ENCODE measurements around the gene LRRIQ1.

LRRIQ1 gene

GRCh38 chr12:85138833-85139232, 102.7 kb downstream of the LRRIQ1 start:
- no peak overlapping the region for H3K27ac ChIP-seq (ENCODE audit: low read length)
- no peaks in the 10 kb centered on the region for H3K9me3 ChIP-seq (ENCODE audit: control insufficient read depth, insufficient read depth, low read length)
- H3K27me3 ChIP-seq (ENCODE audit: control insufficient read depth, insufficient read depth, low read length) = no peaks in the 10 kb centered on the region
- H3K4me1 ChIP-seq (ENCODE audit: control insufficient read depth, insufficient read depth, low read length) = peaks cover 2% of the 10 kb centered on the region; the same call in 1 of the 2 replicates
- no CpG with 5 or more reads among the region's 1 CpG for WGBS (ENCODE audit: insufficient coverage, insufficient read length)
- no peaks in the 10 kb centered on the region for H3K36me3 ChIP-seq (ENCODE audit: control insufficient read depth, insufficient read depth, low read length)
- no peak overlapping the region for H3K4me3 ChIP-seq (ENCODE audit: low read length)
- DNase-seq (ENCODE audit: low read depth, low spot score) = no peak

GRCh38 chr12:85147331-85147730, 111.2 kb downstream of the LRRIQ1 start:
- no peaks in the 10 kb centered on the region for H3K9me3 ChIP-seq (ENCODE audit: control insufficient read depth, insufficient read depth, low read length)
- H3K4me3 ChIP-seq (ENCODE audit: low read length) = no peak overlapping the region
- no CpG with 5 or more reads among the region's 1 CpG for WGBS (ENCODE audit: insufficient coverage, insufficient read length)
- H3K4me1 ChIP-seq (ENCODE audit: control insufficient read depth, insufficient read depth, low read length) = no peaks in the 10 kb centered on the region
- H3K36me3 ChIP-seq (ENCODE audit: control insufficient read depth, insufficient read depth, low read length) = no peaks in the 10 kb centered on the region
- DNase-seq (ENCODE audit: low read depth, low spot score) = no peak
- H3K27ac ChIP-seq (ENCODE audit: low read length) = no peak overlapping the region
- H3K27me3 ChIP-seq (ENCODE audit: control insufficient read depth, insufficient read depth, low read length) = no peaks in the 10 kb centered on the region

- Histone ChIP-seq H3K36me3 (ENCODE audit: control insufficient read depth, insufficient read depth, low read length) (no peaks in the 10 kb centered on the region), H3K27me3 (ENCODE audit: control insufficient read depth, insufficient read depth, low read length) (no peaks in the 10 kb centered on the region)
Measured at GRCh38 chr12:85152311-85152729, 116.2 kb downstream of the LRRIQ1 start.

GRCh38 chr12:85155791-85156190, 119.6 kb downstream of the LRRIQ1 start:
- no CpG with 5 or more reads among the region's 2 CpGs for WGBS (ENCODE audit: insufficient coverage, insufficient read length)
- no peaks in the 10 kb centered on the region for H3K27me3 ChIP-seq (ENCODE audit: control insufficient read depth, insufficient read depth, low read length)
- H3K9me3 ChIP-seq (ENCODE audit: control insufficient read depth, insufficient read depth, low read length) = no peaks in the 10 kb centered on the region
- peak; percentile 5 for DNase-seq (ENCODE audit: low read depth, low spot score)
- no peaks in the 10 kb centered on the region for H3K4me1 ChIP-seq (ENCODE audit: control insufficient read depth, insufficient read depth, low read length)
- no peaks in the 10 kb centered on the region for H3K36me3 ChIP-seq (ENCODE audit: control insufficient read depth, insufficient read depth, low read length)
- H3K4me3 ChIP-seq (ENCODE audit: low read length) = no peak overlapping the region
- H3K27ac ChIP-seq (ENCODE audit: low read length) = no peak overlapping the region

More at GRCh38 chr12:85152311-85152729, 116.2 kb downstream of the LRRIQ1 start:
- Histone ChIP-seq H3K4me3 (ENCODE audit: low read length) (no peak overlapping the region), H3K27ac (ENCODE audit: low read length) (no peak overlapping the region), H3K9me3 (ENCODE audit: control insufficient read depth, insufficient read depth, low read length) (no peaks in the 10 kb centered on the region), H3K4me1 (ENCODE audit: control insufficient read depth, insufficient read depth, low read length) (no peaks in the 10 kb centered on the region)
- no CpG with 5 or more reads among the region's 2 CpGs for WGBS (ENCODE audit: insufficient coverage, insufficient read length)
- no peak for DNase-seq (ENCODE audit: low read depth, low spot score)

GRCh38 chr12:85156569-85156968, 120.4 kb downstream of the LRRIQ1 start:
- H3K9me3 ChIP-seq (ENCODE audit: control insufficient read depth, insufficient read depth, low read length) = no peaks in the 10 kb centered on the region
- H3K36me3 ChIP-seq (ENCODE audit: control insufficient read depth, insufficient read depth, low read length) = no peaks in the 10 kb centered on the region
- WGBS (ENCODE audit: insufficient coverage, insufficient read length) = no CpG with 5 or more reads among the region's 3 CpGs
- no peaks in the 10 kb centered on the region for H3K4me1 ChIP-seq (ENCODE audit: control insufficient read depth, insufficient read depth, low read length)
- H3K27me3 ChIP-seq (ENCODE audit: control insufficient read depth, insufficient read depth, low read length) = no peaks in the 10 kb centered on the region
- no peak for DNase-seq (ENCODE audit: low read depth, low spot score)
- H3K4me3 ChIP-seq (ENCODE audit: low read length) = no peak overlapping the region
- no peak overlapping the region for H3K27ac ChIP-seq (ENCODE audit: low read length)

GRCh38 chr12:85157035-85157603, 121.0 kb downstream of the LRRIQ1 start:
- no peak overlapping the region for H3K27ac ChIP-seq (ENCODE audit: low read length)
- no peaks in the 10 kb centered on the region for H3K27me3 ChIP-seq (ENCODE audit: control insufficient read depth, insufficient read depth, low read length)
- H3K4me1 ChIP-seq (ENCODE audit: control insufficient read depth, insufficient read depth, low read length) = no peaks in the 10 kb centered on the region
- no CpG with 5 or more reads among the region's 3 CpGs for whole genome bisulfite sequencing (ENCODE audit: insufficient coverage, insufficient read length)
- no peaks in the 10 kb centered on the region for H3K36me3 ChIP-seq (ENCODE audit: control insufficient read depth, insufficient read depth, low read length)
- no peak overlapping the region for H3K4me3 ChIP-seq (ENCODE audit: low read length)
- H3K9me3 ChIP-seq (ENCODE audit: control insufficient read depth, insufficient read depth, low read length) = no peaks in the 10 kb centered on the region
- DNase-seq (ENCODE audit: low read depth, low spot score) = no peak

GRCh38 chr12:85163752-85164321, 127.7 kb downstream of the LRRIQ1 start:
- Histone ChIP-seq H3K4me1 (ENCODE audit: control insufficient read depth, insufficient read depth, low read length) (no peaks in the 10 kb centered on the region), H3K36me3 (ENCODE audit: control insufficient read depth, insufficient read depth, low read length) (no peaks in the 10 kb centered on the region), H3K9me3 (ENCODE audit: control insufficient read depth, insufficient read depth, low read length) (no peaks in the 10 kb centered on the region), H3K27me3 (ENCODE audit: control insufficient read depth, insufficient read depth, low read length) (no peaks in the 10 kb centered on the region), H3K27ac (ENCODE audit: low read length) (no peak overlapping the region), H3K4me3 (ENCODE audit: low read length) (no peak overlapping the region)
- WGBS (ENCODE audit: insufficient coverage, insufficient read length) = no CpG with 5 or more reads among the region's 1 CpG
- DNase-seq (ENCODE audit: low read depth, low spot score) = no peak

- no peak overlapping the region for H3K27ac ChIP-seq (ENCODE audit: low read length)
- no peak for DNase-seq (ENCODE audit: low read depth, low spot score)
- WGBS (ENCODE audit: insufficient coverage, insufficient read length) = 100% methylated on average over 1 of the region's 2 CpGs
Measured at GRCh38 chr12:85179680-85180270, 143.6 kb downstream of the LRRIQ1 start.

GRCh38 chr12:85182699-85183098, 146.5 kb downstream of the LRRIQ1 start:
- Histone ChIP-seq H3K9me3 (ENCODE audit: control insufficient read depth, insufficient read depth, low read length) (no peaks in the 10 kb centered on the region), H3K4me1 (ENCODE audit: control insufficient read depth, insufficient read depth, low read length) (no peaks in the 10 kb centered on the region), H3K36me3 (ENCODE audit: control insufficient read depth, insufficient read depth, low read length) (no peaks in the 10 kb centered on the region), H3K4me3 (ENCODE audit: low read length) (no peak overlapping the region), H3K27me3 (ENCODE audit: control insufficient read depth, insufficient read depth, low read length) (no peaks in the 10 kb centered on the region), H3K27ac (ENCODE audit: low read length) (no peak overlapping the region)
- no CpG with 5 or more reads among the region's 4 CpGs for WGBS (ENCODE audit: insufficient coverage, insufficient read length)
- no peak for DNase-seq (ENCODE audit: low read depth, low spot score)

More at GRCh38 chr12:85179680-85180270, 143.6 kb downstream of the LRRIQ1 start:
- H3K4me1 ChIP-seq (ENCODE audit: control insufficient read depth, insufficient read depth, low read length) = no peaks in the 10 kb centered on the region
- no peaks in the 10 kb centered on the region for H3K9me3 ChIP-seq (ENCODE audit: control insufficient read depth, insufficient read depth, low read length)
- no peaks in the 10 kb centered on the region for H3K36me3 ChIP-seq (ENCODE audit: control insufficient read depth, insufficient read depth, low read length)
- no peaks in the 10 kb centered on the region for H3K27me3 ChIP-seq (ENCODE audit: control insufficient read depth, insufficient read depth, low read length)
- H3K4me3 ChIP-seq (ENCODE audit: low read length) = no peak overlapping the region

- Histone ChIP-seq H3K27me3 (ENCODE audit: control insufficient read depth, insufficient read depth, low read length) (no peaks in the 10 kb centered on the region), H3K9me3 (ENCODE audit: control insufficient read depth, insufficient read depth, low read length) (no peaks in the 10 kb centered on the region), H3K4me1 (ENCODE audit: control insufficient read depth, insufficient read depth, low read length) (no peaks in the 10 kb centered on the region), H3K36me3 (ENCODE audit: control insufficient read depth, insufficient read depth, low read length) (no peaks in the 10 kb centered on the region), H3K27ac (ENCODE audit: low read length) (no peak overlapping the region), H3K4me3 (ENCODE audit: low read length) (no peak overlapping the region)
- no peak for DNase-seq (ENCODE audit: low read depth, low spot score)
- WGBS (ENCODE audit: insufficient coverage, insufficient read length) = no CpG with 5 or more reads among the region's 2 CpGs
Measured at GRCh38 chr12:85183855-85184254, 147.7 kb downstream of the LRRIQ1 start.

GRCh38 chr12:85186236-85186635, 150.1 kb downstream of the LRRIQ1 start:
- no peak for DNase-seq (ENCODE audit: low read depth, low spot score)
- H3K36me3 ChIP-seq (ENCODE audit: control insufficient read depth, insufficient read depth, low read length) = no peaks in the 10 kb centered on the region
- WGBS (ENCODE audit: insufficient coverage, insufficient read length) = no CpG with 5 or more reads among the region's 3 CpGs
- no peaks in the 10 kb centered on the region for H3K4me1 ChIP-seq (ENCODE audit: control insufficient read depth, insufficient read depth, low read length)
- no peaks in the 10 kb centered on the region for H3K27me3 ChIP-seq (ENCODE audit: control insufficient read depth, insufficient read depth, low read length)
- H3K27ac ChIP-seq (ENCODE audit: low read length) = no peak overlapping the region
- H3K4me3 ChIP-seq (ENCODE audit: low read length) = no peak overlapping the region
- H3K9me3 ChIP-seq (ENCODE audit: control insufficient read depth, insufficient read depth, low read length) = no peaks in the 10 kb centered on the region

Data from iPS DF 6.9 (cell line).